ENCODE results near the gene CYP2A7.
"Not testable (repeated sequence)": the region's sequence is repeated elsewhere in the genome, so short reads cannot be mapped to it uniquely, and the experiment has no call there.

GRCh38 chr19:40899964-40900363 is 17.9 kb upstream of the CYP2A7 start:
- not testable (repeated sequence) for TF ChIP-seq ELF4 (IDR thresholded peaks at IDR 0.05); FOXK2 (IDR thresholded peaks at IDR 0.05); BHLHE40 (IDR thresholded peaks at IDR 0.05; ENCODE audit: borderline replicate concordance); SP1 (IDR thresholded peaks at IDR 0.05); ZNF384 (IDR thresholded peaks at IDR 0.05); FOXM1 (IDR thresholded peaks at IDR 0.05; ENCODE audit: borderline replicate concordance); NFRKB (IDR thresholded peaks at IDR 0.05); HDGF (IDR thresholded peaks at IDR 0.05; ENCODE audit: borderline replicate concordance)
